Mesendoderm (in vitro differentiated cells): ENCODE measurements around the gene SCOC.

Experiments
- DNase-seq: peaks from one replicate; pipeline ENCODE4 v3.0.0; 2013
- H2AK5ac ChIP-seq: 2 replicates; pipeline ENCODE4 v1.6.1; 2013; ENCODE audit warnings: low read length, inconsistent platforms
- H2BK120ac ChIP-seq: 2 replicates; pipeline ENCODE4 v1.6.1; 2013; ENCODE audit warnings: low read depth, mild to moderate bottlenecking, low read length, moderate library complexity, mixed read lengths
- H2BK15ac ChIP-seq: replicated peaks from 2 replicates; pipeline ENCODE4 v1.6.1; 2013; ENCODE audit warnings: low read depth, mild to moderate bottlenecking, moderate library complexity
- H2BK5ac ChIP-seq: 2 replicates; pipeline ENCODE4 v1.6.1; 2013; ENCODE audit warnings: low read length, inconsistent platforms
- H3K18ac ChIP-seq: 2 replicates; pipeline ENCODE4 v1.6.1; 2013; ENCODE audit warnings: mild to moderate bottlenecking, low read length, mixed read lengths
- H3K23ac ChIP-seq: one replicate; pipeline ENCODE4 v1.6.1; 2013; ENCODE audit warnings: low read length
- H3K27ac ChIP-seq: 2 replicates; pipeline ENCODE4 v1.5.1; 2013; ENCODE audit warnings: low read depth, mild to moderate bottlenecking, inconsistent platforms, low read length, moderate library complexity
- H3K27me3 ChIP-seq: 2 replicates; pipeline ENCODE4 v1.6.1; 2013; ENCODE audit warnings: low read length, control low read depth, mild to moderate bottlenecking, inconsistent platforms; ENCODE audit not compliant: insufficient read depth, poor library complexity
- H3K36me3 ChIP-seq: 2 replicates; pipeline ENCODE4 v1.6.1; 2013; ENCODE audit warnings: low read length, inconsistent platforms; ENCODE audit not compliant: control insufficient read depth, insufficient read depth
- H3K4ac ChIP-seq: one replicate; pipeline ENCODE4 v1.6.1; 2013; ENCODE audit warnings: low read depth, mild to moderate bottlenecking, low read length, moderate library complexity
- H3K4me1 ChIP-seq: 2 replicates; pipeline ENCODE4 v1.6.1; 2013; ENCODE audit warnings: low read depth, low read length, inconsistent platforms; ENCODE audit not compliant: control insufficient read depth
- H3K4me2 ChIP-seq: 2 replicates; pipeline ENCODE4 v1.6.1; 2013; ENCODE audit warnings: low read length
- H3K4me3 ChIP-seq: 2 replicates; pipeline ENCODE4 v1.5.1; 2013; ENCODE audit warnings: mild to moderate bottlenecking, low read length
- H3K56ac ChIP-seq: one replicate; pipeline ENCODE4 v1.6.1; 2013; ENCODE audit warnings: low read length
- H3K79me1 ChIP-seq: 2 replicates; pipeline ENCODE4 v1.6.1; 2013; ENCODE audit warnings: low read length, inconsistent platforms
- H3K79me2 ChIP-seq: 2 replicates; pipeline ENCODE4 v1.6.1; 2013; ENCODE audit warnings: mild to moderate bottlenecking, low read length; ENCODE audit not compliant: control insufficient read depth, insufficient read depth
- H3K9ac ChIP-seq: 2 replicates; pipeline ENCODE4 v1.6.1; 2013; ENCODE audit warnings: low read length, inconsistent platforms
- H4K5ac ChIP-seq: one replicate; pipeline ENCODE4 v1.6.1; 2013; ENCODE audit warnings: low read length
- H4K8ac ChIP-seq: one replicate; pipeline ENCODE4 v1.6.1; 2013; ENCODE audit warnings: low read depth, mild to moderate bottlenecking, control low read depth, low read length, moderate library complexity
- WGBS: extraction: QIAGEN DNeasy Blood & Tissue Kit; methylation state at CpG from one replicate; pipeline ENCODE4 v1.1.7; 2013; ENCODE audit warnings: low lambda C conversion rate, missing lambda C conversion rate; ENCODE audit not compliant: insufficient coverage; ENCODE audit errors: extremely low coverage; 5-methylcytosine and 5-hydroxymethylcytosine counted together

The SCOC gene

GRCh38 chr4:140332734-140333133 lies 40.7 kb upstream of the SCOC start:
- Histone ChIP-seq H3K36me3 (no peaks in the 10 kb centered on the region), H3K9ac (no peak overlapping the region), H3K56ac (no peak overlapping the region), H2BK5ac (no peak overlapping the region), H3K4me3 (no peak overlapping the region), H2AK5ac (no peak overlapping the region), H3K79me1 (no peaks in the 10 kb centered on the region), H3K27me3 (no peaks in the 10 kb centered on the region), H3K23ac (no peak overlapping the region), H3K79me2 (no peaks in the 10 kb centered on the region), H2BK15ac (no peak overlapping the region), H4K8ac (no peak overlapping the region), H3K4ac (no peak overlapping the region), H3K18ac (no peak overlapping the region), H2BK120ac (no peak overlapping the region), H3K4me2 (no peak overlapping the region), H3K4me1 (no peaks in the 10 kb centered on the region), H3K27ac (no peak overlapping the region), H4K5ac (no peak overlapping the region)
- no peak for DNase-seq
- no CpG with 5 or more reads among the region's 2 CpGs for WGBS

- H4K8ac ChIP-seq, result no peak overlapping the region
- DNase-seq, result no peak
Measured at GRCh38 chr4:140333523-140333922, 39.9 kb upstream of the SCOC start.

DNA sequence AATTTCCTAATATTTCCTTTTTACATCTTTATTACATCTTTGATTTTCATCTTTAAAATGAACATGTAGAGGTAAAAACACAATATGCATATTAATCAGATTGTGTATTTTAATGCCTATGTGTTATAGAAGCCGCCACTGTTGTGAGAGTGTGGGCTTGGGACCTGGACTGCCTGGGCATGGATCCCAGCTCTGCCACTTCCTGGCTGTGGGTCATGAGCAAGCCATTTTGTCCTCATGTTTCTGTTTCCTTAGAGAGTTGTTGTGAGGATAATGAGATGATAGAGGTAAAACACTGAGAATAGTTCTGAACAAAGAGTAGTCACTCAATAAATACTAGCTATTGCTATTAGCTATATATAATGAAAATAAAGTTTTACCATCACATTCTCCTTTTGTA lies 38.4 kb upstream of the SCOC start:
- Histone ChIP-seq H3K56ac (no peak overlapping the region), H2BK5ac (no peak overlapping the region), H3K4me2 (no peak overlapping the region), H3K36me3 (no peaks in the 10 kb centered on the region), H3K4me1 (no peaks in the 10 kb centered on the region), H4K5ac (no peak overlapping the region), H2BK15ac (no peak overlapping the region), H3K4ac (no peak overlapping the region), H3K23ac (no peak overlapping the region), H3K79me1 (no peaks in the 10 kb centered on the region), H3K9ac (no peak overlapping the region), H2AK5ac (no peak overlapping the region), H3K27ac (no peak overlapping the region), H3K4me3 (no peak overlapping the region), H3K79me2 (no peaks in the 10 kb centered on the region), H3K18ac (no peak overlapping the region), H4K8ac (no peak overlapping the region), H3K27me3 (no peaks in the 10 kb centered on the region), H2BK120ac (no peak overlapping the region)
- no peak for DNase-seq
- no CpG with 5 or more reads among the region's 1 CpG for WGBS

More at GRCh38 chr4:140333523-140333922, 39.9 kb upstream of the SCOC start:
- Histone ChIP-seq H3K36me3 (no peaks in the 10 kb centered on the region), H4K5ac (no peak overlapping the region), H2BK5ac (no peak overlapping the region), H3K27ac (no peak overlapping the region), H2BK15ac (no peak overlapping the region), H3K4ac (no peak overlapping the region), H3K9ac (no peak overlapping the region), H3K4me1 (no peaks in the 10 kb centered on the region), H3K4me2 (no peak overlapping the region), H3K79me2 (no peaks in the 10 kb centered on the region), H3K4me3 (no peak overlapping the region), H3K56ac (no peak overlapping the region), H2BK120ac (no peak overlapping the region), H3K18ac (no peak overlapping the region), H2AK5ac (no peak overlapping the region), H3K23ac (no peak overlapping the region), H3K79me1 (no peaks in the 10 kb centered on the region), H3K27me3 (no peaks in the 10 kb centered on the region)

DNA sequence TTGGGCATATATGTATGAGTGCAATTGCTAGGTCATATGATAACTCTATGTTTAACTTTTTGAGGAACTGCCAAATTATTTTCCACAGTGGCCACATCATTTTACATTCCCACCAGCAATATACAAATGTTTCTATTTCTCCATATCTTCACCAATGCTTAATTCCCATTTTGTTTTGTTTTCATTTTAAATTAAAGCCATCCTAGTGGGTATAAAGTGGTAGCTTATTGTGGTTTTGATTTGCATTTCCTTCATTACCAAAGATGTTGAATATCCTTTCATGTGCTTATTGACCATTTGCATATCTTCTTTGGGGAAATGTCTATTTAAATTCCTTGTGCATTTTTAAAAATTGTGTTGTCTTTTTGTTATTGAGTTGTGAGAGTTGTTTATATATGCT lies 36.7 kb upstream of the SCOC start:
- Histone ChIP-seq H2BK15ac (no peak overlapping the region), H4K5ac (no peak overlapping the region), H3K27me3 (no peaks in the 10 kb centered on the region), H3K4me2 (no peak overlapping the region), H3K9ac (no peak overlapping the region), H3K18ac (no peak overlapping the region), H3K36me3 (no peaks in the 10 kb centered on the region), H3K23ac (no peak overlapping the region), H2AK5ac (no peak overlapping the region), H3K27ac (no peak overlapping the region), H3K79me2 (no peaks in the 10 kb centered on the region), H3K4ac (no peak overlapping the region), H4K8ac (no peak overlapping the region), H2BK120ac (no peak overlapping the region), H3K56ac (no peak overlapping the region), H3K4me3 (no peak overlapping the region), H2BK5ac (no peak overlapping the region), H3K79me1 (no peaks in the 10 kb centered on the region), H3K4me1 (no peaks in the 10 kb centered on the region)
- no peak for DNase-seq

- Histone ChIP-seq H4K5ac (no peak overlapping the region), H2BK5ac (no peak overlapping the region), H3K18ac (no peak overlapping the region), H3K4me2 (no peak overlapping the region), H3K9ac (no peak overlapping the region), H3K23ac (no peak overlapping the region), H3K79me1 (no peaks in the 10 kb centered on the region), H3K4me3 (no peak overlapping the region), H3K36me3 (no peaks in the 10 kb centered on the region), H2BK120ac (no peak overlapping the region), H3K56ac (no peak overlapping the region), H3K4ac (no peak overlapping the region), H3K27me3 (no peaks in the 10 kb centered on the region), H2BK15ac (no peak overlapping the region), H2AK5ac (no peak overlapping the region), H3K79me2 (no peaks in the 10 kb centered on the region), H3K27ac (no peak overlapping the region), H3K4me1 (peaks cover 3% of the 10 kb centered on the region), H4K8ac (no peak overlapping the region)
- DNase-seq, result no peak
- WGBS, result no CpG with 5 or more reads among the region's 1 CpG
Measured at GRCh38 chr4:140342620-140343019, 30.8 kb upstream of the SCOC start.

GRCh38 chr4:140343303-140343702 lies 30.1 kb upstream of the SCOC start:
- no peak overlapping the region for H2BK15ac ChIP-seq
- no peak overlapping the region for H3K9ac ChIP-seq
- no peak overlapping the region for H3K4me2 ChIP-seq
- H3K27ac ChIP-seq, result no peak overlapping the region
- no peak overlapping the region for H3K4me3 ChIP-seq
- no peak overlapping the region for H4K5ac ChIP-seq
- H3K36me3 ChIP-seq, result no peaks in the 10 kb centered on the region
- no peak overlapping the region for H2AK5ac ChIP-seq
- no peak overlapping the region for H3K18ac ChIP-seq
- DNase-seq, result peak; percentile 36
- H3K79me1 ChIP-seq, result no peaks in the 10 kb centered on the region
- H3K79me2 ChIP-seq, result no peaks in the 10 kb centered on the region
- H2BK120ac ChIP-seq, result no peak overlapping the region
- H4K8ac ChIP-seq, result no peak overlapping the region
- H3K56ac ChIP-seq, result no peak overlapping the region
- no peak overlapping the region for H3K4ac ChIP-seq
- H3K4me1 ChIP-seq, result peaks cover 3% of the 10 kb centered on the region
- no peaks in the 10 kb centered on the region for H3K27me3 ChIP-seq
- no CpG with 5 or more reads among the region's 5 CpGs for WGBS
- no peak overlapping the region for H2BK5ac ChIP-seq
- H3K23ac ChIP-seq, result no peak overlapping the region
